MV-4-11 (cell line): ENCODE measurements around the gene ADGRV1.

Experiments
- DNase-seq: peaks from one replicate; lab custom pipeline; 2025; lab: John Stamatoyannopoulos, UW

The ADGRV1 gene

GRCh38 chr5:91166059-91166807 lies 607.6 kb downstream of the ADGRV1 start:
- no peak for DNase-seq

GRCh38 chr5:91168859-91169258 lies 610.3 kb downstream of the ADGRV1 start:
- no peak for DNase-seq

- peak; percentile 69 for DNase-seq
These were observed 611.7 kb downstream of the ADGRV1 start for GRCh38 chr5:91170266-91170665.

GRCh38 chr5:91171322-91171721 lies 612.7 kb downstream of the ADGRV1 start:
- no peak for DNase-seq

GRCh38 chr5:91174396-91174795 lies 615.8 kb downstream of the ADGRV1 start:
- DNase-seq = no peak

- DNase-seq = no peak
These were observed 617.1 kb downstream of the ADGRV1 start for GRCh38 chr5:91175708-91176107.

- DNase-seq = no peak
These were observed 617.9 kb downstream of the ADGRV1 start for GRCh38 chr5:91176288-91177016.

GRCh38 chr5:91177085-91177484 lies 618.5 kb downstream of the ADGRV1 start:
- DNase-seq = no peak

GRCh38 chr5:91177639-91178038 lies 619.0 kb downstream of the ADGRV1 start:
- no peak for DNase-seq

GRCh38 chr5:91178461-91178860 lies 619.9 kb downstream of the ADGRV1 start:
- no peak for DNase-seq

- DNase-seq = no peak
These were observed 620.4 kb downstream of the ADGRV1 start for GRCh38 chr5:91179018-91179417.

- DNase-seq = no peak
These were observed 621.9 kb downstream of the ADGRV1 start for GRCh38 chr5:91180506-91180905.

- peak; percentile 87 for DNase-seq
These were observed 624.2 kb downstream of the ADGRV1 start for GRCh38 chr5:91182763-91183162.

GRCh38 chr5:91183743-91184142 lies 625.1 kb downstream of the ADGRV1 start:
- DNase-seq = no peak

- DNase-seq = no peak
These were observed 627.5 kb downstream of the ADGRV1 start for GRCh38 chr5:91186101-91186500.

GRCh38 chr5:91187032-91187431 lies 628.4 kb downstream of the ADGRV1 start:
- no peak for DNase-seq

- no peak for DNase-seq
These were observed 630.2 kb downstream of the ADGRV1 start for GRCh38 chr5:91188755-91189154.

GRCh38 chr5:91189480-91190313 lies 631.1 kb downstream of the ADGRV1 start:
- no peak for DNase-seq

GRCh38 chr5:91190314-91190690 lies 631.7 kb downstream of the ADGRV1 start:
- DNase-seq = no peak

- no peak for DNase-seq
These were observed 636.3 kb downstream of the ADGRV1 start for GRCh38 chr5:91194824-91195381.

- no peak for DNase-seq
These were observed 642.1 kb downstream of the ADGRV1 start for GRCh38 chr5:91200692-91201091.

- no peak for DNase-seq
These were observed 647.5 kb downstream of the ADGRV1 start for GRCh38 chr5:91206103-91206502.
